ENCODE data around the gene MYL11.

MYL11 gene

GRCh38 chr16:30413112-30413806 is 38.7 kb downstream of the MYL11 start:
- H3F3A ChIP-seq (ENCODE audit: insufficient read depth) = peaks cover 28% of the 10 kb centered on the region
- H4K20me1 ChIP-seq (ENCODE audit: low read depth, low read length) = no peaks in the 10 kb centered on the region
- H3K4me2 ChIP-seq (ENCODE audit: low read depth, low read length, poor library complexity, severe bottlenecking) = no peak overlapping the region
- H2AFZ ChIP-seq (ENCODE audit: low read depth, low read length, severe bottlenecking) = no peak overlapping the region
- no peaks in the 10 kb centered on the region for H3K9me2 ChIP-seq (replicated peaks; ENCODE audit: insufficient read depth, low read length)
- no peak for TF ChIP-seq CTCF (IDR thresholded peaks at IDR 0.05; ENCODE audit: insufficient read depth, low read length, poor library complexity, severe bottlenecking)
- no peak for TF ChIP-seq EZH2phosphoT487 (conservative IDR thresholded peaks at IDR 0.05; ENCODE audit: low read length)
- H3K36me3 ChIP-seq (ENCODE audit: low read length) = peaks cover 3% of the 10 kb centered on the region; the same call in 1 of the 2 replicates
- no peak overlapping the region for H3K27ac ChIP-seq (ENCODE audit: low read depth, low read length)
- no peaks in the 10 kb centered on the region for H3K9me3 ChIP-seq (ENCODE audit: insufficient read depth, low read length)
- no peak overlapping the region for H3K4me3 ChIP-seq (ENCODE audit: insufficient read depth, low read length, poor library complexity, severe bottlenecking)
- no peak overlapping the region for H3K9ac ChIP-seq (ENCODE audit: low read length)
- H3K79me2 ChIP-seq (ENCODE audit: insufficient read depth, low read length) = 0 out of 2 replicates have a peak, but pooled peaks cover 4% of the 10 kb centered on the region
- H3K27me3 ChIP-seq (ENCODE audit: low read length) = no peaks in the 10 kb centered on the region

GRCh38 chr16:30414159-30414558 is 39.6 kb downstream of the MYL11 start:
- Histone ChIP-seq H3K9ac (ENCODE audit: low read length) (no peak overlapping the region), H3K9me2 (replicated peaks; ENCODE audit: insufficient read depth, low read length) (no peaks in the 10 kb centered on the region), H3K27ac (ENCODE audit: low read depth, low read length) (no peak overlapping the region), H3K4me3 (ENCODE audit: insufficient read depth, low read length, poor library complexity, severe bottlenecking) (no peak overlapping the region), H3K4me2 (ENCODE audit: low read depth, low read length, poor library complexity, severe bottlenecking) (no peak overlapping the region), H2AFZ (ENCODE audit: low read depth, low read length, severe bottlenecking) (no peak overlapping the region), H3K36me3 (ENCODE audit: low read length) (peaks cover 3% of the 10 kb centered on the region; the same call in 1 of the 2 replicates), H4K20me1 (ENCODE audit: low read depth, low read length) (no peaks in the 10 kb centered on the region), H3K79me2 (ENCODE audit: insufficient read depth, low read length) (0 out of 2 replicates have a peak, but pooled peaks cover 4% of the 10 kb centered on the region), H3K27me3 (ENCODE audit: low read length) (no peaks in the 10 kb centered on the region), H3K9me3 (ENCODE audit: insufficient read depth, low read length) (no peaks in the 10 kb centered on the region), H3F3A (ENCODE audit: insufficient read depth) (peaks cover 30% of the 10 kb centered on the region)
- no peak for TF ChIP-seq EZH2phosphoT487 (conservative IDR thresholded peaks at IDR 0.05; ENCODE audit: low read length)
- no peak for TF ChIP-seq CTCF (IDR thresholded peaks at IDR 0.05; ENCODE audit: insufficient read depth, low read length, poor library complexity, severe bottlenecking)

- H3K9ac ChIP-seq (ENCODE audit: low read length) = no peak overlapping the region
- H3K9me2 ChIP-seq (replicated peaks; ENCODE audit: insufficient read depth, low read length) = no peaks in the 10 kb centered on the region
- H3K4me3 ChIP-seq (ENCODE audit: insufficient read depth, low read length, poor library complexity, severe bottlenecking) = no peak overlapping the region
- TF ChIP-seq CTCF (IDR thresholded peaks at IDR 0.05; ENCODE audit: insufficient read depth, low read length, poor library complexity, severe bottlenecking) (no peak), EZH2phosphoT487 (conservative IDR thresholded peaks at IDR 0.05; ENCODE audit: low read length) (no peak)
- H4K20me1 ChIP-seq (ENCODE audit: low read depth, low read length) = no peaks in the 10 kb centered on the region
- H3K9me3 ChIP-seq (ENCODE audit: insufficient read depth, low read length) = no peaks in the 10 kb centered on the region
- H3K27me3 ChIP-seq (ENCODE audit: low read length) = no peaks in the 10 kb centered on the region
- H3K79me2 ChIP-seq (ENCODE audit: insufficient read depth, low read length) = 0 out of 2 replicates have a peak, but pooled peaks cover 4% of the 10 kb centered on the region
- H3K36me3 ChIP-seq (ENCODE audit: low read length) = peaks cover 3% of the 10 kb centered on the region; the same call in 1 of the 2 replicates
- peak overlapping the region; percentile 16; the same call in 1 of the 2 replicates for H3K27ac ChIP-seq (ENCODE audit: low read depth, low read length)
- no peak overlapping the region for H2AFZ ChIP-seq (ENCODE audit: low read depth, low read length, severe bottlenecking)
- H3K4me2 ChIP-seq (ENCODE audit: low read depth, low read length, poor library complexity, severe bottlenecking) = no peak overlapping the region
- peaks cover 38% of the 10 kb centered on the region for H3F3A ChIP-seq (ENCODE audit: insufficient read depth)
Observed at GRCh38 chr16:30416047-30416603, 41.5 kb downstream of the MYL11 start.
